Smooth muscle cell of the umbilical artery (primary cell): ENCODE data around the gene PTGER1. TPM values are rescaled to one million over a fixed set of nuclear protein-coding genes. Genes with fewer than 3 reads are reported as not detected.

Experiments
- total RNA-seq: library from RNA; depleted of rRNA; stranded (reverse); fragments of >200 nt; gene quantifications from 2 replicates; pipeline ENCODE4 v1.2.3, GENCODE V29; 2014

The PTGER1 gene
- 1.2 and 5.6 TPM in 2 replicates for total RNA-seq

GRCh38 chr19:14475251-14476073, at the start of gene PTGER1:
TSS of gene PTGER1 (minus strand) at chr19:14475354. CDS start at chr19:14474320, 1,034 bp downstream.

GRCh38 chr19:14517840-14518505, 42.8 kb upstream of the PTGER1 start, which contains the start of gene DNAJB1:
TSS of gene DNAJB1 (minus strand) at chr19:14518397. CDS start at chr19:14518349, 48 bp downstream.

GRCh38 chr19:14496029-14496833, 21.1 kb upstream of the PTGER1 start, which contains the start of gene GIPC1:
TSS of gene GIPC1 (minus strand) at chr19:14496127. CDS start at chr19:14482976, 13,151 bp downstream.

GRCh38 chr19:14432791-14433553, 42.2 kb downstream of the PTGER1 start, which contains the start of gene PKN1:
TSS of gene PKN1 (plus strand) at chr19:14433306. CDS start at chr19:14433522, 216 bp downstream.

Other genes starting within 250 kb of the PTGER1 start
- 10.4 and 37.4 TPM in 2 replicates for gene ADGRE5, start 93.9 kb downstream of the PTGER1 start, total RNA-seq
- 30.0 and 43.6 TPM in 2 replicates for gene DDX39A, start 56.0 kb downstream of the PTGER1 start, total RNA-seq
- 123 and 166 TPM in 2 replicates for gene PKN1, start 42.0 kb downstream of the PTGER1 start, total RNA-seq
- 116 and 159 TPM in 2 replicates for gene GIPC1, start 20.8 kb upstream of the PTGER1 start, total RNA-seq
- gene DNAJB1, start 43.0 kb upstream of the PTGER1 start, total RNA-seq, result 51.9 and 53.4 TPM in 2 replicates
- gene TECR, start 54.2 kb upstream of the PTGER1 start, total RNA-seq, result 14.6 and 21.3 TPM in 2 replicates
- gene NDUFB7, start 96.7 kb upstream of the PTGER1 start, total RNA-seq, result 97.1 and 216 TPM in 2 replicates
- not detected in 2 replicates for gene CLEC17A, start 107.7 kb upstream of the PTGER1 start, total RNA-seq
- not detected in 2 replicates for gene ADGRE3, start 199.5 kb upstream of the PTGER1 start, total RNA-seq
- gene ZNF333, start 214.7 kb upstream of the PTGER1 start, total RNA-seq, result 20.2 and 41.9 TPM in 2 replicates